ENCODE data around the gene ADAM12.

ADAM12 gene

GRCh38 chr10:126101325-126101724 lies 287.0 kb downstream of the ADAM12 start:
- DNase-seq, result no peak

GRCh38 chr10:126099366-126099765 lies 288.9 kb downstream of the ADAM12 start:
- DNase-seq, result no peak

- no peak for DNase-seq
Observed at GRCh38 chr10:126098226-126098581, 290.1 kb downstream of the ADAM12 start.

DNA sequence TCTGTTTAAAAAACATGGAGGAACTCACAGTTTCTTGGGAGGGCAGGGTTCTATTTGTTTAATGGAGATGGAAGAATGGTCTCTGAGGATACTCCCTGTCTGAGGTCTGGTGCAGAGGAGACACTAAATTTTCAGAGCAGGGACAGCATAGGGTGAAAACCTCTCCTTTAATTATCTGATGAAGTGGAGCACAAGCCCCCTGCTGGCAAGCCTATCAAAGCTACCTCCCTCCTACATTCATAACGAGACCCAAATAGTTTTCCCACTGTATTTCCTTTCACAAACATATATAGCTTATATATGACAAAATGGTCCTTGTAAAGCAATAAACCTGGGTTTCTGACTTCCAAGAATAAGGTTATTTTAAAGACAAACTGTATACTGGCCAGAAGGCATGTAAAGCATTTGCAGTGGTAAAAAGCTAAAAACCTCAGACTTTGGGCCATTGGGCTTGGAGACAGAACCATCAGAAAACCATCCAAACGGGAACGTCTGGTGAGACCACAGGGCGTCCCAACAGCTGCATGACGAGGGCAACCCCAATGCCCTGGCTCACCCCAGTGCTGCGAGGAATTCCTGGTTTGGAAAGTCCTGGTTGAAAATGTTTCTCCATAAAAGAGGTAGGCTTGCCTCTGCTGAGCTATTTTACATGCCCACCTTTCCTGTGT lies 290.6 kb downstream of the ADAM12 start:
- no peak for DNase-seq

DNA sequence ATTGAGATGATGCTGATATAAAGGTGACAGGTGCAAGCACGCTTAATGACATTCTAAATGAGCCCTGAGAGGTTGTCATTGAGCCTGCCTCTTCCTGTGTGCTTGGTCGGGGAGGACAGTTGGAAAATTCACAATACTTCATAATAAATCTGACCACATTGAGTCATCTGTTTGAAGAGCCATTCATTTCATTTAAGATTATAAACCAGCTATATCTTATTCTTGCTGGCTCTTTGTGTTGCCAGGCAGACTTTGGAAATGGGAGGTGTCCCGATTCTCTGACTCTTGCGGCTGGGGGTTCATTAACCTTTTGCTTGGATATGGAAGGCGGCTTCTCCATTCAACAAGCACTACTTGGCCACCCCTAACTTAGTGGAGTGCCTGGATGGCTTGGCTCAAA lies 293.7 kb downstream of the ADAM12 start:
- DNase-seq, result no peak

GRCh38 chr10:126092366-126093215 lies 295.7 kb downstream of the ADAM12 start:
- no peak for DNase-seq

GRCh38 chr10:126090911-126091728 lies 297.2 kb downstream of the ADAM12 start:
- no peak for DNase-seq

- DNase-seq, result no peak
Observed at GRCh38 chr10:126090443-126090842, 297.8 kb downstream of the ADAM12 start.

GRCh38 chr10:126087796-126088505 lies 300.3 kb downstream of the ADAM12 start:
- DNase-seq, result no peak

- DNase-seq, result no peak
Observed at GRCh38 chr10:126087153-126087680, 301.1 kb downstream of the ADAM12 start.

DNA sequence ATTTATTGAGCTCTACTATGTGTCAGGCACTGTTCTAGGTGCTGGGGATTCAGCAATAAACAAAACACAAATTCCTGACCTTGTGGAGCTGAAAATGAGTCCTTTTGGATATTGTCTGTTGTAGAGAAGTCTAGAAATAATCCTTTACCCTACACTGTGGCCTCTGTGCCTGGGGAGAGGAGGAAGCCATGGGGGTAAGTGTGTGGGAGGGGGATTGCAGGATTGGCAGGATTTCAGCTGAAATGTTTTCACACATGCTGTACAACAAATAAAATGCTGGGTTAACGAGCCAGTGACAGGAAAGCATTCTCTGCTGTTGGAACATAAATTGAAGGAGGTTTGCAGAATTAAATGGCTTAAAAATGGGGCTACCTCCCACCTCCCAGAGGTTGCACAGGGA lies 302.5 kb downstream of the ADAM12 start:
- DNase-seq, result no peak

GRCh38 chr10:126084369-126084768 lies 303.9 kb downstream of the ADAM12 start:
- no peak for DNase-seq

DNA sequence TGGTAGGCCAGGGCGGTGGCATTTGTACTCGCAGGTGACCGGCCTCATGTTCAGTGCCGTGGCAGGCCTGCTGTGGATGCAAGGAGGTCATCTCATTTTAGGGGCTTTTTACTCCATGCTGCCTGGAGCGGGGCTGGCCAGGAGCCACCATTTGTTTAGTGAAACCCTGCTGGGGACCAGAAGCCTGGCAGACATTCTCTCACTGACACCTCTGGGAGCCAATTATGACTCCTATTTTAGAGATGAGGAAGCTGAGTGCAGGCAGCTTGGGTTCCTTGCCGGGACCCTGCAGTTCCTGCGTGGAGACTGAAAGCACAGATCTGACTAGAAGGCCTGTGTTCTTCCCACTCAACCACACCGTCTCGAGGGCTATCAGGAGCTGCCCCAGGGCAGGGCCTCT lies 305.3 kb downstream of the ADAM12 start:
- no peak for DNase-seq

GRCh38 chr10:126081841-126082466 lies 306.3 kb downstream of the ADAM12 start:
- no peak for DNase-seq

DNA sequence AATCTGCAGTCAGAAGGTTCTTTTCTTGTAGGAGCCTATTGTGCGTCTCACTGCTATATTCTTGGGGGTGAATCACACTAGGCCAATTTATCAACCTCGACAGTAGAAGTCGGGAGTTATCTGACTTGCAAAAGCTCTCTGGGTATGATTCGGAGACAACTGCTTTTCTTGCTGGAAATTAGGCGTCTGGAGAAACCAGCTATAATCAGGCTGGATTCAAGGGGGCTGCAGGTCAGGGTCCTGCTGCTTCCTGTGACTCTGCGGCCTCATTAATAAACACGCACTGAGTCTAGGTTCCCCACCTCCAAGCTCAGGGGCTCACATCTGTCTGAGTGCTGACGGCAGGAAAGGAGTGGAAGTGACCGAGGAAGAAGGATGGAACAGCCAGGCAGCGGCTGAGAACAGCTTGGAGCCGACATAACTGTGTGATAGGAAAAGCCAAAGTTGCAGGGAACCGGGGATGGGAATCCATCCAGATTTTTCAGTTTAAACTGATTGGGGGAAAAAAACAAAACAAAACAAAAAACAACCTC lies 307.3 kb downstream of the ADAM12 start:
- DNase-seq, result no peak

DNA sequence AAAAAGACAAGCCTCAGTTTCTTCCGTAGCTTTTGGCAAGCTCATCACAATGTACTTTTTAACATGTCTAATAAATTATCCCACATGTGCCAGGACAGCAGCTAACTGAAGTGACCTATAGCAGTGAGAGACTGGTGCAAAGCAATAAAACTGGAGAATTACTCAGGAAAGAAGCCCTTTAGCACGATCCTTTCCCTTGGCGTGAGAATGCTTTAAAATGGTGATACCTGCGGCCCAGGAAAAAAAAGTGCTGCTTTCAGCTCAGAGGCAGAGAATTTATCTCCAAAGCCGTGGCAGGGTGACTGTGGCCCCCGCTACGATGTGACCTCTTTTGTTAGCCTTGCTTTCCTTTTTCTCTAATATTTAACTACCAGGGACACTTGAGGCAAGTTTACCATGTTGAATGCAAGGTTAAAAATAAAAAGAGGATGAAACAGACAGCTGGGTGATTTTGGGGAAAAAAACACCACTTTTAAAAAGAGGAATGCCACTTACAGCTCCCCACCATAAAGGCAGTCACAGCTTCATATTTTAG lies 307.9 kb downstream of the ADAM12 start:
- no peak for DNase-seq

DNA sequence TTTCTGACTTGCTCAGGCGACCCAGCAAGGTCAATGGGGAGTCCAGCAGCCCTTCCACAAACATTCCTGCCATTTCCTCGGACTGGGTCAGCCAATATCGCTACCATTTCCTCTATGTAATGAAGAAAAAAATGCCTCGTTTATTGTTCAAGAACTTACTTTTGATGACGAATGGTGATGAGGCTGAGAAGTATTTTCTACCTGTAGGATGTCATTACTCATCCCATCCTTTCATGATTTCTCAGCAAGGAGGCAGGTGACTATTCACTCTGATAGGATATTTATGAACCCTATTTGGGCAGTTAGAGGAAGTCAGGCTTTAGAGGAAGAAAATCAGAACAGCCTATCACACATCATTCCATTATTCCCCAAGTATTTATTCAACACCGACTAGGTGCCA lies 313.3 kb downstream of the ADAM12 start:
- DNase-seq, result no peak

- DNase-seq, result no peak
Observed at GRCh38 chr10:126074291-126074690, 314.0 kb downstream of the ADAM12 start.

DNA sequence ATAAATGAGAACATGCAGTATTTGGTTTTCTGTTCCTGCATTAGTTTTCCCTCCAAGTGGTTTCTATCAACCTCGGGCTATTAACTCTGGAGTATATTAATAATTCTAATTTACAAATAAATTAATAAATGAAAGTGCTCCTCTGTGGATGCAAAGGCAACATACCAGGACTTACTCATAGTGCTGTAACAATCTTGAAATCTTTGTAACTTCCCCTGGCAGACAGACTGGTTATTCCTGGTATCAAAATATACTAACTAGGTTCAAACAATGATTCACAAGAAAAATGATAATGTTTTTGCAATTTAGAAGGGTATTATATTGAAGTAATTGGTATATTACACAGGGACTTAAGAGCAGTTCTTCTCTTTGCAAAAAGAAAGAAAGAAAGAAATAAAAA lies 314.7 kb downstream of the ADAM12 start:
- DNase-seq, result no peak

GRCh38 chr10:126072622-126073021 lies 315.7 kb downstream of the ADAM12 start:
- no peak for DNase-seq

DNA sequence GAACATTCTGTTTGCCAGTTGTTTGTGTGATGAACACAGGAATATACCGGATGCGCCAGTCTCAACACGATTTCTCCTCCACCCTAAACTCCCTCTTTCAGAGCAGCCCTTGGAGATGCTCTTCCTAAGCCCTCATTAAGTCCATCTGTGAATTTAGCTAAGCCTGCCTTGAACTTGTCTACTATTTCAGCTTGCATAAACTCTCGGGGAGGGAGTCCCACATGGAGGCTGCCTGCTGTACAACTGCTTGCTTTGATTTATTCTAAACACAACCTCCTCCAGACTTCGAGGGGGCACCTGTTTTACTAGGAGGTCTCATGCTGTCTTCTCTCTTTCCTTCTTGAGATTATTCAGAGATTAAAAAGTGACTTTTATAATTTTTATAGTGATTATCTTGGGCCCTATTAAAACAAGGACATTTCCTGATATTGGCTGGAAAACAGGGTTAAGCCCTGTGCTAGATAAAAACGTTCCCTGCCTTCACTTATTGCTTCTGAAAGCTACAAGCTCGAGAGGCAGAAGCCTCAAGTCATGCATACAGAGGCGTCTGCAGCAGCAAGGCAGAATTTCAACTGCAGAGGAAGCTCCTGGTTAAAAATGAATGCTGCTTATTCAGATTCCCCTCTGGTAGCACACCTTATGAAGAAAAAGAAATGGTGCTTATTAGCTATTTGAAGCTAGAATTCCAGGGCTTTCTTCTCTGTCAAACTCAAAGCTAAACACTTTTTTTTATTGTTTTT lies 317.6 kb downstream of the ADAM12 start:
- DNase-seq, result no peak
